HepG2 (cell line): Measurements from ENCODE around the gene CYLD. TPM values are rescaled to one million over a fixed set of nuclear protein-coding genes. Genes with fewer than 3 reads are reported as not detected.

Experiments
- BRCA1 ChIP-seq: sonication (generic); formaldehyde crosslinking; IDR thresholded peaks from 2 replicates; pipeline ENCODE4 v1.4.0; 2020; ENCODE audit warnings: missing genetic modification reagents
- CEBPG ChIP-seq: IDR thresholded peaks from 2 replicates; pipeline ENCODE4 v1.6.1; 2016
- CENPBD1 ChIP-seq: sonication (generic); formaldehyde crosslinking; IDR thresholded peaks from 2 replicates; pipeline ENCODE4 v1.8.0; 2022; ENCODE audit warnings: missing genetic modification reagents, low read depth, mild to moderate bottlenecking, borderline replicate concordance
- DBP ChIP-seq: sonication (generic); formaldehyde crosslinking; IDR thresholded peaks from 2 replicates; pipeline ENCODE4 v1.4.0; 2020; ENCODE audit warnings: missing genetic modification reagents; ENCODE audit errors: not compliant biosample characterization
- FLYWCH1 ChIP-seq: sonication (generic); formaldehyde crosslinking; IDR thresholded peaks from 2 replicates; pipeline ENCODE4 v1.8.1; 2023; ENCODE audit warnings: mild to moderate bottlenecking, missing genetic modification reagents
- MXI1 ChIP-seq: IDR thresholded peaks from 3 replicates; pipeline ENCODE4 v1.6.1; 2012; ENCODE audit warnings: low read depth, low read length, inconsistent platforms, borderline replicate concordance
- PCBP2 ChIP-seq: fragments of 200-400 bp; formaldehyde crosslinking; optimal IDR thresholded peaks from 2 replicates; pipeline ENCODE3; 2018; ENCODE audit warnings: low read length, low read depth; ENCODE audit not compliant: poor library complexity, severe bottlenecking
- SPEN ChIP-seq: sonication (generic); formaldehyde crosslinking; IDR thresholded peaks from 2 replicates; pipeline ENCODE4 v1.5.1; 2020; ENCODE audit warnings: low read depth, mild to moderate bottlenecking, missing genetic modification reagents
- TARDBP ChIP-seq: sonication (generic); formaldehyde crosslinking; IDR thresholded peaks from 2 replicates; pipeline ENCODE4 v1.8.0; 2022; ENCODE audit warnings: mild to moderate bottlenecking, missing genetic modification reagents
- TSC22D2 ChIP-seq: sonication (generic); formaldehyde crosslinking; IDR thresholded peaks from 2 replicates; pipeline ENCODE4 v1.5.1; 2020; ENCODE audit warnings: missing genetic modification reagents, mild to moderate bottlenecking, borderline replicate concordance
- ZNF10 ChIP-seq: sonication (generic); formaldehyde crosslinking; IDR thresholded peaks from 2 replicates; pipeline ENCODE4 v1.4.0; 2020; ENCODE audit warnings: mild to moderate bottlenecking, low read depth, missing genetic modification reagents, borderline replicate concordance
- ZNF263 ChIP-seq: sonication (generic); formaldehyde crosslinking; IDR thresholded peaks from 2 replicates; pipeline ENCODE4 v1.4.0; 2020; ENCODE audit warnings: missing genetic modification reagents
- ZNF296 ChIP-seq: sonication (generic); formaldehyde crosslinking; conservative IDR thresholded peaks from 2 replicates; pipeline ENCODE4 v1.5.0; 2020; ENCODE audit warnings: mild to moderate bottlenecking, missing genetic modification reagents
- ZNF326 ChIP-seq: sonication (generic); formaldehyde crosslinking; IDR thresholded peaks from 2 replicates; pipeline ENCODE4 v1.4.0; 2020; ENCODE audit warnings: missing genetic modification reagents, borderline replicate concordance
- ZNF333 ChIP-seq: sonication (generic); formaldehyde crosslinking; IDR thresholded peaks from 2 replicates; pipeline ENCODE4 v1.4.0; 2020; ENCODE audit warnings: mild to moderate bottlenecking, missing genetic modification reagents, borderline replicate concordance
- ZNF670 ChIP-seq: sonication (generic); formaldehyde crosslinking; IDR thresholded peaks from 2 replicates; pipeline ENCODE4 v1.8.0; 2022; ENCODE audit warnings: mild to moderate bottlenecking, missing genetic modification reagents, borderline replicate concordance
- polyA plus RNA-seq, 8 experiments: library from polyadenylated mRNA; depleted of rRNA in 3 of 8; stranded (reverse) in 7 of 8; unstranded in 1 of 8; fragments of >200 nt; fragmentation: Illumina TruSeq in 4 of 8; extraction: Trizol in 4 of 8; gene quantifications; 2 replicates each; pipeline versions ENCODE4 v1.2.1 to v1.2.3, GENCODE V29; 2011 to 2016; ENCODE audit warnings: low read depth in 4 of 8, missing spikeins in 1 of 8, mixed read lengths in 1 of 8; ENCODE audit not compliant: insufficient read depth in 1 of 8
- total RNA-seq, 5 experiments: library from RNA; depleted of rRNA; stranded (reverse); fragments of >200 nt; fragmentation: Illumina TruSeq; extraction: Trizol; gene quantifications; 2 replicates each; pipeline ENCODE4 v1.2.3, GENCODE V29; 2016; ENCODE audit warnings: low read depth in 1 of 5
- TF ChIP-seq, protein P1 (sequence below): sonication (generic); formaldehyde crosslinking; IDR thresholded peaks from 2 replicates; pipeline ENCODE4 v1.4.0; 2020; ENCODE audit warnings: missing genetic modification reagents, borderline replicate concordance
- TF ChIP-seq, protein P2 (sequence below): sonication (generic); formaldehyde crosslinking; IDR thresholded peaks from 2 replicates; pipeline ENCODE4 v1.5.0; 2020; ENCODE audit warnings: missing genetic modification reagents
- TF ChIP-seq, protein P3 (sequence below): sonication (generic); formaldehyde crosslinking; IDR thresholded peaks from 2 replicates; pipeline ENCODE4 v1.4.0; 2020; ENCODE audit warnings: missing genetic modification reagents
- TF ChIP-seq, protein P4 (sequence below): sonication (generic); formaldehyde crosslinking; IDR thresholded peaks from 2 replicates; pipeline ENCODE4 v1.9.0; 2021; ENCODE audit warnings: missing genetic modification reagents, mild to moderate bottlenecking, borderline replicate concordance

CYLD gene
- total and polyA plus RNA-seq, 2 of the 13 experiments (the other 11 are each of a cell fraction or from before 2014, with no cell fraction given): 6.1 to 11.4 TPM

GRCh38 chr16:50804290-50804907, 62.5 kb downstream of the CYLD start (continued):
- TF ChIP-seq, protein P1, sequence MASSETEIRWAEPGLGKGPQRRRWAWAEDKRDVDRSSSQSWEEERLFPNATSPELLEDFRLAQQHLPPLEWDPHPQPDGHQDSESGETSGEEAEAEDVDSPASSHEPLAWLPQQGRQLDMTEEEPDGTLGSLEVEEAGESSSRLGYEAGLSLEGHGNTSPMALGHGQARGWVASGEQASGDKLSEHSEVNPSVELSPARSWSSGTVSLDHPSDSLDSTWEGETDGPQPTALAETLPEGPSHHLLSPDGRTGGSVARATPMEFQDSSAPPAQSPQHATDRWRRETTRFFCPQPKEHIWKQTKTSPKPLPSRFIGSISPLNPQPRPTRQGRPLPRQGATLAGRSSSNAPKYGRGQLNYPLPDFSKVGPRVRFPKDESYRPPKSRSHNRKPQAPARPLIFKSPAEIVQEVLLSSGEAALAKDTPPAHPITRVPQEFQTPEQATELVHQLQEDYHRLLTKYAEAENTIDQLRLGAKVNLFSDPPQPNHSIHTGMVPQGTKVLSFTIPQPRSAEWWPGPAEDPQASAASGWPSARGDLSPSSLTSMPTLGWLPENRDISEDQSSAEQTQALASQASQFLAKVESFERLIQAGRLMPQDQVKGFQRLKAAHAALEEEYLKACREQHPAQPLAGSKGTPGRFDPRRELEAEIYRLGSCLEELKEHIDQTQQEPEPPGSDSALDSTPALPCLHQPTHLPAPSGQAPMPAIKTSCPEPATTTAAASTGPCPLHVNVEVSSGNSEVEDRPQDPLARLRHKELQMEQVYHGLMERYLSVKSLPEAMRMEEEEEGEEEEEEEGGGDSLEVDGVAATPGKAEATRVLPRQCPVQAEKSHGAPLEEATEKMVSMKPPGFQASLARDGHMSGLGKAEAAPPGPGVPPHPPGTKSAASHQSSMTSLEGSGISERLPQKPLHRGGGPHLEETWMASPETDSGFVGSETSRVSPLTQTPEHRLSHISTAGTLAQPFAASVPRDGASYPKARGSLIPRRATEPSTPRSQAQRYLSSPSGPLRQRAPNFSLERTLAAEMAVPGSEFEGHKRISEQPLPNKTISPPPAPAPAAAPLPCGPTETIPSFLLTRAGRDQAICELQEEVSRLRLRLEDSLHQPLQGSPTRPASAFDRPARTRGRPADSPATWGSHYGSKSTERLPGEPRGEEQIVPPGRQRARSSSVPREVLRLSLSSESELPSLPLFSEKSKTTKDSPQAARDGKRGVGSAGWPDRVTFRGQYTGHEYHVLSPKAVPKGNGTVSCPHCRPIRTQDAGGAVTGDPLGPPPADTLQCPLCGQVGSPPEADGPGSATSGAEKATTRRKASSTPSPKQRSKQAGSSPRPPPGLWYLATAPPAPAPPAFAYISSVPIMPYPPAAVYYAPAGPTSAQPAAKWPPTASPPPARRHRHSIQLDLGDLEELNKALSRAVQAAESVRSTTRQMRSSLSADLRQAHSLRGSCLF (CRISPR knock-in tag): no peak
- TF ChIP-seq, protein P2, sequence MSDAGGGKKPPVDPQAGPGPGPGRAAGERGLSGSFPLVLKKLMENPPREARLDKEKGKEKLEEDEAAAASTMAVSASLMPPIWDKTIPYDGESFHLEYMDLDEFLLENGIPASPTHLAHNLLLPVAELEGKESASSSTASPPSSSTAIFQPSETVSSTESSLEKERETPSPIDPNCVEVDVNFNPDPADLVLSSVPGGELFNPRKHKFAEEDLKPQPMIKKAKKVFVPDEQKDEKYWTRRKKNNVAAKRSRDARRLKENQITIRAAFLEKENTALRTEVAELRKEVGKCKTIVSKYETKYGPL (CRISPR knock-in tag): no peak
- TF ChIP-seq ZNF326 (CRISPR knock-in tag) (no peak), CEBPG (CRISPR knock-in tag) (0 out of 2 replicates have a peak, but pooled peaks have one; percentile 17), ZNF333 (no peak), ZNF670 (CRISPR knock-in tag) (0 out of 2 replicates have a peak, but pooled peaks have one; percentile 27), BRCA1 (CRISPR knock-in tag) (no peak), MXI1 (no peak), DBP (CRISPR knock-in tag) (no peak), SPEN (CRISPR knock-in tag) (peak; percentile 61; the same call in 1 of the 2 replicates), CENPBD1 (CRISPR knock-in tag) (no peak; the same call in 1 of the 2 replicates), ZNF10 (CRISPR knock-in tag) (no peak), TSC22D2 (CRISPR knock-in tag) (no peak), ZNF296 (CRISPR knock-in tag) (no peak), FLYWCH1 (CRISPR knock-in tag) (no peak), PCBP2 (no peak), TARDBP (peak; percentile 87; the same call in 1 of the 2 replicates), ZNF263 (CRISPR knock-in tag) (peak; percentile 83; the same call in 1 of the 2 replicates)
- TF ChIP-seq, protein P3, sequence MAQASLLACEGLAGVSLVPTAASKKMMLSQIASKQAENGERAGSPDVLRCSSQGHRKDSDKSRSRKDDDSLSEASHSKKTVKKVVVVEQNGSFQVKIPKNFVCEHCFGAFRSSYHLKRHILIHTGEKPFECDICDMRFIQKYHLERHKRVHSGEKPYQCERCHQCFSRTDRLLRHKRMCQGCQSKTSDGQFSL (CRISPR knock-in tag): no peak
- TF ChIP-seq, protein P4, sequence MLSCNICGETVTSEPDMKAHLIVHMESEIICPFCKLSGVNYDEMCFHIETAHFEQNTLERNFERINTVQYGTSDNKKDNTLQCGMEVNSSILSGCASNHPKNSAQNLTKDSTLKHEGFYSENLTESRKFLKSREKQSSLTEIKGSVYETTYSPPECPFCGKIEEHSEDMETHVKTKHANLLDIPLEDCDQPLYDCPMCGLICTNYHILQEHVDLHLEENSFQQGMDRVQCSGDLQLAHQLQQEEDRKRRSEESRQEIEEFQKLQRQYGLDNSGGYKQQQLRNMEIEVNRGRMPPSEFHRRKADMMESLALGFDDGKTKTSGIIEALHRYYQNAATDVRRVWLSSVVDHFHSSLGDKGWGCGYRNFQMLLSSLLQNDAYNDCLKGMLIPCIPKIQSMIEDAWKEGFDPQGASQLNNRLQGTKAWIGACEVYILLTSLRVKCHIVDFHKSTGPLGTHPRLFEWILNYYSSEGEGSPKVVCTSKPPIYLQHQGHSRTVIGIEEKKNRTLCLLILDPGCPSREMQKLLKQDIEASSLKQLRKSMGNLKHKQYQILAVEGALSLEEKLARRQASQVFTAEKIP (CRISPR knock-in tag): no peak
